ENCODE measurements around the gene TOMM7. TPM values are rescaled to one million over a fixed set of nuclear protein-coding genes. Genes with fewer than 3 reads are reported as not detected.

The TOMM7 gene
- total and polyA plus RNA-seq, 12 donors: 94.2 to 574 (median 275) TPM

- intact Hi-C loops (cut with DNase I): no loop called here
- DNase-seq: no peak
- no peak overlapping the region for H3K4me3 ChIP-seq
- 84 to 91% (median 89%) methylated on average over 4 of the region's 4 CpGs for WGBS, 4 donors
- H3K27ac ChIP-seq: no peak overlapping the region
- peaks cover 0 to 5% of the 10 kb centered on the region in 2 donors for H3K4me1 ChIP-seq (replicated peaks in 1 of 2)
- TF ChIP-seq CTCF (IDR thresholded peaks at IDR 0.05) (peak in 5 of 6 experiments; percentile 16 to 41 (median 31)), POLR2A (IDR thresholded peaks at IDR 0.05) (no peak)
- no peaks in the 10 kb centered on the region for H3K9me3 ChIP-seq (replicated peaks in 1 of 3)
- no peaks in the 10 kb centered on the region for H3K27me3 ChIP-seq
- peaks cover 0 to 7% of the 10 kb centered on the region in 2 donors for H3K36me3 ChIP-seq (replicated peaks in 1 of 2)
These were observed 38.3 kb upstream of the TOMM7 start for GRCh38 chr7:22860784-22861482.

GRCh38 chr7:22860337-22860736 is 37.7 kb upstream of the TOMM7 start:
- peaks cover under 1 to 5% of the 10 kb centered on the region in 2 donors for H3K4me1 ChIP-seq (replicated peaks in 1 of 2)
- DNase-seq: no peak
- H3K27ac ChIP-seq: peak overlapping the region in 1 of 5 donors; percentile 30
- no peak overlapping the region for H3K4me3 ChIP-seq
- no peaks in the 10 kb centered on the region for H3K27me3 ChIP-seq
- intact Hi-C loops (cut with DNase I): no loop called here
- no peaks in the 10 kb centered on the region for H3K9me3 ChIP-seq (replicated peaks in 1 of 3)
- TF ChIP-seq CTCF (IDR thresholded peaks at IDR 0.05) (no peak), POLR2A (IDR thresholded peaks at IDR 0.05) (no peak)
- peaks cover 0 to 7% of the 10 kb centered on the region in 2 donors for H3K36me3 ChIP-seq (replicated peaks in 1 of 2)
- 85 to 97% (median 92%) methylated on average over 2 of the region's 2 CpGs for WGBS, 4 donors

GRCh38 chr7:22859641-22860290 is 37.1 kb upstream of the TOMM7 start:
- DNase-seq: no peak
- TF ChIP-seq CTCF (IDR thresholded peaks at IDR 0.05): no peak
- no peak for TF ChIP-seq POLR2A (IDR thresholded peaks at IDR 0.05)
- H3K27me3 ChIP-seq: no peaks in the 10 kb centered on the region
- H3K9me3 ChIP-seq (replicated peaks in 1 of 3): no peaks in the 10 kb centered on the region
- peaks cover 0 to 7% of the 10 kb centered on the region in 2 donors for H3K36me3 ChIP-seq (replicated peaks in 1 of 2)
- peaks cover 4 to 5% of the 10 kb centered on the region in 2 donors for H3K4me1 ChIP-seq (replicated peaks in 1 of 2)
- peak overlapping the region in 1 of 5 donors; percentile 30 for H3K27ac ChIP-seq
- intact Hi-C loops (cut with DNase I): loop anchor here (10.0 kb wide), 2 partner anchors 155 to 165 kb away; partner anchors contain the start of gene HYCC1 (in 1 of the 2)
- no peak overlapping the region for H3K4me3 ChIP-seq
- 69 to 77% (median 72%) methylated on average over 4 of the region's 4 CpGs for WGBS, 4 donors
